ENCODE measurements around the gene TACR1. TPM values are rescaled to one million over a fixed set of nuclear protein-coding genes. Genes with fewer than 3 reads are reported as not detected.

TACR1 gene
- total and polyA plus RNA-seq, 2 of the 8 experiments (the other 6 are each of a cell fraction or from before 2014, with no cell fraction given): 0.09 to 0.37 TPM

GRCh38 chr2:75047189-75047991 lies 151.9 kb downstream of the TACR1 start:
- Histone ChIP-seq H3K9me3 (ENCODE audit: insufficient read depth in 2 of 2, low read depth in 1 of 2, low read length in 1 of 2) (no peaks in the 10 kb centered on the region), H3K14ac (ENCODE audit: insufficient read length) (no peak overlapping the region), H3K4me3 (ENCODE audit: extremely low read depth in 1 of 4, insufficient read depth in 2 of 4, low read depth in 3 of 4, low read length in 4 of 4) (no peak overlapping the region), H2AK5ac (ENCODE audit: low read depth, low read length) (no peak overlapping the region), H3K4ac (replicated peaks; ENCODE audit: insufficient read length, low read depth, low read length) (no peak overlapping the region), H2BK120ac (replicated peaks; ENCODE audit: low read depth, low read length) (no peak overlapping the region), H3K18ac (ENCODE audit: extremely low read depth, low read length) (no peak overlapping the region), H2BK5ac (ENCODE audit: low read depth, low read length) (no peak overlapping the region), H2BK15ac (ENCODE audit: low read length) (no peak overlapping the region), H3K27me3 (replicated peaks in 1 of 4; ENCODE audit: control insufficient read depth in 3 of 4, extremely low read depth in 1 of 4, insufficient read depth in 3 of 4, low read length in 3 of 4) (no peaks in the 10 kb centered on the region), H3K23ac (ENCODE audit: insufficient read length) (no peak overlapping the region), H3K56ac (replicated peaks; ENCODE audit: insufficient read length, low read depth, low read length) (no peak overlapping the region), H3K9ac (replicated peaks in 1 of 4; ENCODE audit: extremely low read depth in 1 of 4, low read depth in 3 of 4, low read length in 3 of 4) (no peak overlapping the region), H3K27ac (ENCODE audit: low read depth, low read length) (no peak overlapping the region), H4K91ac (replicated peaks; ENCODE audit: insufficient read length, low read length) (no peak overlapping the region), H4K5ac (ENCODE audit: insufficient read length, low read depth, low read length) (no peak overlapping the region), H4K20me1 (replicated peaks in 1 of 2; ENCODE audit: control insufficient read depth in 1 of 2, insufficient read depth in 2 of 2, low read length in 2 of 2) (no peaks in the 10 kb centered on the region), H3K36me3 (ENCODE audit: control insufficient read depth in 2 of 4, insufficient read depth in 4 of 4, low read length in 3 of 4) (no peaks in the 10 kb centered on the region), H3K79me2 (ENCODE audit: control insufficient read depth in 1 of 2, insufficient read depth in 2 of 2, low read length in 2 of 2) (no peaks in the 10 kb centered on the region), H3K4me2 (ENCODE audit: insufficient read depth in 1 of 2, low read depth in 2 of 2, low read length in 2 of 2) (no peak overlapping the region), H3K79me1 (ENCODE audit: low read depth, low read length) (no peaks in the 10 kb centered on the region), H2BK20ac (ENCODE audit: low read length) (no peak overlapping the region), H4K8ac (ENCODE audit: extremely low read depth, insufficient read depth, low read length) (no peak overlapping the region), H3K23me2 (ENCODE audit: low read depth, low read length) (no peaks in the 10 kb centered on the region), H2AFZ (ENCODE audit: low read length) (no peak overlapping the region), H3K4me1 (replicated peaks in 1 of 4; ENCODE audit: control insufficient read depth in 3 of 4, insufficient read depth in 4 of 4, low read length in 3 of 4) (no peaks in the 10 kb centered on the region), H2BK12ac (ENCODE audit: low read depth, low read length) (no peak overlapping the region)
- DNase-seq (ENCODE audit: low read depth in 1 of 2, low spot score in 2 of 2) (no peak), FAIRE-seq (no peak)
- POLR2A ChIA-PET (ENCODE audit: partially characterized antibody): interaction anchor here (1.3 kb wide), 1 partner anchor 9 kb away, joined by 3 read pairs; no protein-coding TSS in a partner anchor
- TF ChIP-seq MAFK (IDR thresholded peaks at IDR 0.05; ENCODE audit: low read depth, low read length): no peak
- no peak for TF ChIP-seq EZH2 (IDR thresholded peaks at IDR 0.05; ENCODE audit: low read depth, low read length, severe bottlenecking)
- no peak for TF ChIP-seq E2F6 (IDR thresholded peaks at IDR 0.05)
- TF ChIP-seq YY1 (IDR thresholded peaks at IDR 0.05; ENCODE audit: low read depth, low read length): no peak
- no peak for TF ChIP-seq SP4 (IDR thresholded peaks at IDR 0.05; ENCODE audit: low read length)
- WGBS, 2 experiments (ENCODE audit: extremely low coverage in 1 of 2, insufficient coverage in 1 of 2, insufficient read length in 1 of 2, insufficient replicate concordance in 2 of 2, low coverage in 1 of 2, low lambda C conversion rate in 2 of 2, missing lambda C conversion rate in 1 of 2): 96% methylated on average over 2 of the region's 2 CpGs; no CpG with 5 or more reads in 1 of the 2 experiments
- CTCF ChIA-PET (ENCODE audit: partially characterized antibody): interaction anchor here (0.7 to 2.9 kb wide), 7 partner anchors 7 to 195 kb away, joined by 3 to 15 read pairs (median 3); no protein-coding TSS in a partner anchor

Data from H1 (cell line).